Endothelial cell (in vitro differentiated cells): ENCODE results near the gene STIMATE. TPM values are rescaled to one million over a fixed set of nuclear protein-coding genes. Genes with fewer than 3 reads are reported as not detected.

Source experiments
- DNase-seq: peaks from one replicate; pipeline ENCODE4 v3.0.0; 2021; ENCODE audit warnings: low spot score
- H3K27ac Mint-ChIP-seq: one replicate; pipeline ENCODE4 v1.8.0; 2021; ENCODE audit warnings: mixed read lengths, inconsistent platforms; ENCODE audit not compliant: unreplicated experiment
- H3K27me3 Mint-ChIP-seq: one replicate; pipeline ENCODE4 v1.8.0; 2021; ENCODE audit warnings: mild to moderate bottlenecking, moderate library complexity, mixed read lengths, inconsistent platforms; ENCODE audit not compliant: unreplicated experiment
- H3K36me3 Mint-ChIP-seq: one replicate; pipeline ENCODE4 v1.8.0; 2021; ENCODE audit warnings: mild to moderate bottlenecking, low read depth, mixed read lengths, inconsistent platforms; ENCODE audit not compliant: unreplicated experiment
- H3K4me1 Mint-ChIP-seq: one replicate; pipeline ENCODE4 v1.8.0; 2021; ENCODE audit warnings: mild to moderate bottlenecking, mixed read lengths, inconsistent platforms; ENCODE audit not compliant: unreplicated experiment
- H3K4me3 Mint-ChIP-seq: one replicate; pipeline ENCODE4 v1.8.0; 2021; ENCODE audit warnings: mild to moderate bottlenecking, mixed read lengths, inconsistent platforms; ENCODE audit not compliant: unreplicated experiment
- H3K9me3 Mint-ChIP-seq: one replicate; pipeline ENCODE4 v1.8.0; 2021; ENCODE audit warnings: mixed read lengths, inconsistent platforms; ENCODE audit not compliant: unreplicated experiment
- CTCF ChIP-seq: fragments of 200-600 bp; sonication (generic); IDR thresholded peaks from one replicate; pipeline ENCODE4 v1.5.0; 2021; ENCODE audit warnings: antibody characterized with exemption; ENCODE audit not compliant: unreplicated experiment
- total RNA-seq: library from RNA; stranded (reverse); fragmentation: NEBNext Ultra II Directional; extraction: Animal tissue kit (Norgen Biotek cat#: 25700); gene quantifications from one replicate; pipeline ENCODE4 v1.2.1, GENCODE V29; 2021; ENCODE audit not compliant: unreplicated experiment

Gene STIMATE
- total RNA-seq, 1 donor from 2014 or later: 24.5 TPM

- H3K36me3 Mint-ChIP-seq: no peaks in the 10 kb centered on the region
- DNase-seq: no peak
- H3K4me1 Mint-ChIP-seq: no peaks in the 10 kb centered on the region
- H3K27ac Mint-ChIP-seq: no peak overlapping the region
- no peak for TF ChIP-seq CTCF
- H3K9me3 Mint-ChIP-seq: no peaks in the 10 kb centered on the region
- peaks cover 5% of the 10 kb centered on the region for H3K27me3 Mint-ChIP-seq
- no peak overlapping the region for H3K4me3 Mint-ChIP-seq
Measured at GRCh38 chr3:52805270-52806039, 91.9 kb downstream of the STIMATE start.

GRCh38 chr3:52801839-52802238 lies 95.5 kb downstream of the STIMATE start:
- Mint-ChIP-seq H3K27me3 (peaks cover 4% of the 10 kb centered on the region), H3K9me3 (no peaks in the 10 kb centered on the region), H3K36me3 (no peaks in the 10 kb centered on the region), H3K4me3 (no peak overlapping the region), H3K27ac (no peak overlapping the region), H3K4me1 (no peaks in the 10 kb centered on the region)
- TF ChIP-seq CTCF: no peak
- DNase-seq: no peak

- Mint-ChIP-seq H3K27me3 (peaks cover 5% of the 10 kb centered on the region), H3K36me3 (no peaks in the 10 kb centered on the region), H3K9me3 (no peaks in the 10 kb centered on the region), H3K27ac (no peak overlapping the region), H3K4me1 (peaks cover 4% of the 10 kb centered on the region), H3K4me3 (no peak overlapping the region)
- DNase-seq: no peak
- TF ChIP-seq CTCF: no peak
Measured at GRCh38 chr3:52800079-52800478, 97.3 kb downstream of the STIMATE start.

- Mint-ChIP-seq H3K9me3 (no peaks in the 10 kb centered on the region), H3K4me3 (no peak overlapping the region), H3K27me3 (peaks cover 5% of the 10 kb centered on the region), H3K27ac (no peak overlapping the region), H3K36me3 (no peaks in the 10 kb centered on the region), H3K4me1 (peaks cover 4% of the 10 kb centered on the region)
- peak; percentile 76 for TF ChIP-seq CTCF
- DNase-seq: peak; percentile 75
Measured at GRCh38 chr3:52798978-52799476, 98.3 kb downstream of the STIMATE start.

- H3K27ac Mint-ChIP-seq: no peak overlapping the region
- no peak for TF ChIP-seq CTCF
- H3K4me1 Mint-ChIP-seq: peaks cover 4% of the 10 kb centered on the region
- DNase-seq: no peak
- no peak overlapping the region for H3K4me3 Mint-ChIP-seq
- peaks cover 5% of the 10 kb centered on the region for H3K27me3 Mint-ChIP-seq
- no peaks in the 10 kb centered on the region for H3K36me3 Mint-ChIP-seq
- H3K9me3 Mint-ChIP-seq: no peaks in the 10 kb centered on the region
Measured at GRCh38 chr3:52798376-52798977, 98.9 kb downstream of the STIMATE start.
